ENCODE results near the gene HOGA1.

GRCh38 chr10:97598407-97599271, 14.4 kb downstream of the HOGA1 start:
- no peak for TF ChIP-seq CTCF (IDR thresholded peaks at IDR 0.05; ENCODE audit: poor library complexity)
- no peak for TF ChIP-seq EZH2 (IDR thresholded peaks at IDR 0.05; ENCODE audit: borderline replicate concordance)
- TF ChIP-seq EZH2phosphoT487 (IDR thresholded peaks at IDR 0.05; ENCODE audit: low read depth, severe bottlenecking, unreplicated experiment), result no peak

Measured in hepatocyte (in vitro differentiated cells).